Breast epithelium (tissue), 3 donors: ENCODE results near the gene MACROD1.

Experiments used
- CTCF ChIP-seq, 3 donors: fragments of 450-650 bp; IDR thresholded peaks; one replicate each; pipeline ENCODE4 v1.5.1; 2016 to 2017; ENCODE audit warnings: antibody characterized with exemption in 3 of 3, mild to moderate bottlenecking in 3 of 3, moderate library complexity in 3 of 3
- POLR2AphosphoS5 ChIP-seq, 3 donors: sonication (generic); formaldehyde crosslinking; IDR thresholded peaks; one replicate each; pipeline ENCODE4 v1.6.1; 2017; ENCODE audit warnings: antibody characterized with exemption in 3 of 3

- no peak for TF ChIP-seq CTCF (IDR thresholded peaks at IDR 0.05)
- TF ChIP-seq POLR2AphosphoS5 (IDR thresholded peaks at IDR 0.05), result no peak
These were observed 75.0 kb downstream of the MACROD1 start for GRCh38 chr11:64090806-64091516.
